SK-N-MC (cell line): ENCODE measurements around the gene SLC35D2.

ENCODE experiments used
- EZH2 ChIP-seq: fragments of 200-600 bp; sonication (generic); IDR thresholded peaks from one replicate; pipeline ENCODE4 v1.6.1; 2017; ENCODE audit warnings: antibody characterized with exemption
- POLR2AphosphoS5 ChIP-seq: IDR thresholded peaks from 2 replicates; pipeline ENCODE4 v1.6.1; 2012; ENCODE audit warnings: mild to moderate bottlenecking, low read depth, low read length, borderline replicate concordance

DNA sequence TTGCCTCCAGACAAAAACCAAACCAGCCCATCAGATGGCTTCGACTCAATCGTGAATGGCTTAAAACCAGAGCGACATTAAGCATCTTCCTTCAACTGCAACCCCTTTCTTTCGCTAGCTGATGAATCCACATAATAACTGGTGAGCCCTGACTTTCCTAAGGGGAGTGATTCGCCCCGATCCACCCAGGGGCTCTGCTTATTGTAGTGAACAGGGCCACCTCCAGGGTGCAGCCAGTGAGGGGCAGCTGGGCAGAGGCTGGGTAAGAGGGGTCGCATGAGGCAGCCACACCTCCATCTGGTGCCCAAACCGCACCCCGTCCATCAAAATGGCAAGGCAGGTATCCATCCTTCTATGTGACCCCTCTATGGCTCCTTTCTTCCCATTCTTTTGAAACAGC lies 38.0 kb downstream of the SLC35D2 start:
- TF ChIP-seq POLR2AphosphoS5 = no peak
- no peak for TF ChIP-seq EZH2
